GM12864 (cell line): ENCODE measurements around the gene BARD1.

ENCODE experiments used
- DNase-seq: peaks from one replicate; pipeline ENCODE4 v3.0.0-alpha.2; 2011; ENCODE audit warnings: low read depth
- H3K4me3 ChIP-seq: 2 replicates; pipeline ENCODE4 v1.5.1; 2011; ENCODE audit warnings: mild to moderate bottlenecking, low read depth, low read length, control low read depth
- TF ChIP-seq, protein P1 (sequence below): IDR thresholded peaks from 2 replicates; pipeline ENCODE4 v1.5.1; 2011; ENCODE audit warnings: low read depth, mild to moderate bottlenecking, moderate library complexity, low read length, control low read depth, inconsistent platforms; ENCODE audit errors: missing control alignments

BARD1 gene

DNA sequence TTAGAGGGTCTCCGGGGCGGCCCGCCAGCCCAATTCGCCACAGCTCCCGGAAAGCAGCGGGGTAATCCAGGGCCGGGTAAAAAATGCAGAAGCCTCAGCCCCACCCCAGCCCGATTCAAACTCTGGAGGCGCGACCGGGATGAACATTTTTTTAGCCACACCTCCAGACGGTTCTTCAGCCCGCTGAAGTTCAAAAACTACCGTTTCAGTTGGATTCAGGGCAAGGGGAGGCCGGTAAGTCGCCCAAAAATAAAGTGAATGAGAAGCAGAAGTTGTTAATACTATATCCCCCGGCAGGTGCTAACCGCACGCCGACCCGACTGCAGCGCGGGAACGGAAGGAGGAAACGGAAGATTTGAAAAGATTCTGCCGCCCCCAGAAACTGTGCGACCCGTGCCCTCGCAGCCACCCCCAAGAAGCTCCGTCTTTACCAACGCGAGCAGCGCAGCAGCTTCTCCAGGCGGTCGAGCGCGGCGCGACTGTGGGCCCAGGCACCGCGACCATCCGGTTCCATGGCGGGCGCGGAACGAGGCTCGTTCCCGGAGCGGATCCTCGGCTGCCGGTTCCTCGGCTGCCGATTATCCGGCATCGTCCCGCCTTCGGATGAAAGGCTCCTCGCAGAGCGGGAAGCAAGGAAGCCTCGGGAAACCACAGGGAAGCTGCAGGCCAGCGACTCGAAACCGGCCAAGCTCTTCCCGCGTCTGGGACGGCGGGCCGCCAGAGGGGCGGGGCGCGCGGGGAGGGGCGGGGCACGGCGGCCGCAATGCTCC, at the start of gene BARD1:
Gene BARD1 (minus strand): TSS at position 703 of the 770 bp plus-strand sequence. CDS start 114 bp downstream, at position 589.
- H3K4me3 ChIP-seq, result peak within 1 kb of the TSS; percentile 96
- TF ChIP-seq, protein P1, sequence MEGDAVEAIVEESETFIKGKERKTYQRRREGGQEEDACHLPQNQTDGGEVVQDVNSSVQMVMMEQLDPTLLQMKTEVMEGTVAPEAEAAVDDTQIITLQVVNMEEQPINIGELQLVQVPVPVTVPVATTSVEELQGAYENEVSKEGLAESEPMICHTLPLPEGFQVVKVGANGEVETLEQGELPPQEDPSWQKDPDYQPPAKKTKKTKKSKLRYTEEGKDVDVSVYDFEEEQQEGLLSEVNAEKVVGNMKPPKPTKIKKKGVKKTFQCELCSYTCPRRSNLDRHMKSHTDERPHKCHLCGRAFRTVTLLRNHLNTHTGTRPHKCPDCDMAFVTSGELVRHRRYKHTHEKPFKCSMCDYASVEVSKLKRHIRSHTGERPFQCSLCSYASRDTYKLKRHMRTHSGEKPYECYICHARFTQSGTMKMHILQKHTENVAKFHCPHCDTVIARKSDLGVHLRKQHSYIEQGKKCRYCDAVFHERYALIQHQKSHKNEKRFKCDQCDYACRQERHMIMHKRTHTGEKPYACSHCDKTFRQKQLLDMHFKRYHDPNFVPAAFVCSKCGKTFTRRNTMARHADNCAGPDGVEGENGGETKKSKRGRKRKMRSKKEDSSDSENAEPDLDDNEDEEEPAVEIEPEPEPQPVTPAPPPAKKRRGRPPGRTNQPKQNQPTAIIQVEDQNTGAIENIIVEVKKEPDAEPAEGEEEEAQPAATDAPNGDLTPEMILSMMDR, result no peak
- peak; percentile 46 for DNase-seq

DNA sequence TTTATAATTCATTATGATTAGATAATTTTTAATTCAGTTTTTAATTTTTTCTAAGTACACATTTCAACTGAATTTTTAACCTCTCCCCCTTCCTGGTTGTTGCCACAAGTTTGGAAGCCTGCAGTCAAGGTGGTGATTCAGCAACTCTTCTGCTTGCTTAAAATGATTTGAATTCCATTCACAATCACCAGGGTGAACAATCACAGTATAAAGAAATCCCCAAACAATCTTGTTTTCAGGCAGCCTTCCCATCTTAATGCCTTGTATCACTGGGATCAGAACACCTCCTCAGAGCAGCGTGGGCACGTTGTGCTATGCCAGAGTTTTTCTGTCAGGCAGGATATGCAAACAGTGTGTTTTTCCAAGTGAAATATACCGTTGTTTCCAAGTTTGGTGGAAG, 46.7 kb upstream of the BARD1 start:
- DNase-seq, result no peak
- TF ChIP-seq, protein P1, result no peak
- no peak overlapping the region for H3K4me3 ChIP-seq

DNA sequence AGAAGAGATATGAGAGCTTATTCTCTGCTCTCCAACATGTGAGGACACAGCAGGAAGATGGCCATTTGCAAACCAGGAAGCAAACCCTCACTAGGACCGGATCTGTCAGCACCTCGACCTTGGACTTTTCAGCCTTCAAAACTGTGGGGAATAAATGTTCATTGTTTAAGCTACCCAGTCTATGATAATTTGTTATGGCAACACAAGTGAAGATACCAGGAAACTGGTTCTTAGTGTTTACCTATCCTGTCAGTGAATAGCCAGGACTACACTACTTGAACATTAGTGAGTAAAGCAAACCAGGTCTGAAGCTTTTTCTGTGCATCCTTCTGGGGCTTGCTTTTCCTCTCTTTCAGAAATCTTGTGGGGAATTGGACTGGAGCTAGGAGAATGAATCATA, 44.4 kb upstream of the BARD1 start:
- TF ChIP-seq, protein P1, result no peak
- no peak for DNase-seq
- H3K4me3 ChIP-seq, result no peak overlapping the region

DNA sequence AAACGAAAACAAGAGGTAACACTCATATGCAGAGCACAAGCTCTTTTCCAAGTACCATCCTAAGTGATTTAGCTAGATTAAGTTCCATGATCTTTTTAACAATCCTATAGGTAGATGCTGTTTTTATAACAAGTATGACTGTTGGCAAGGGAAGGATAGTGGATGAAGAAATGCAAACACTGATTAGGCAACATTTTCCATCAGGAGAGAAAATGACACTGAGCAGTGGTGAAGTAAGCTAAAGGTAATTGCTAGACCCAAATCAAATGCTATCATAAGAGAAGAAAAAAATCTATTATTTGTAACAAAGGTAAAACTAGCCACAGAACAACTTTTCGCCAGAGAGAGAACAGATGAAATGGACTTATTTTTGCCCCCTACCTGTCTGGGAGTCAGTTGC, 34.3 kb upstream of the BARD1 start:
- TF ChIP-seq, protein P1, result no peak
- no peak overlapping the region for H3K4me3 ChIP-seq
- DNase-seq, result no peak

DNA sequence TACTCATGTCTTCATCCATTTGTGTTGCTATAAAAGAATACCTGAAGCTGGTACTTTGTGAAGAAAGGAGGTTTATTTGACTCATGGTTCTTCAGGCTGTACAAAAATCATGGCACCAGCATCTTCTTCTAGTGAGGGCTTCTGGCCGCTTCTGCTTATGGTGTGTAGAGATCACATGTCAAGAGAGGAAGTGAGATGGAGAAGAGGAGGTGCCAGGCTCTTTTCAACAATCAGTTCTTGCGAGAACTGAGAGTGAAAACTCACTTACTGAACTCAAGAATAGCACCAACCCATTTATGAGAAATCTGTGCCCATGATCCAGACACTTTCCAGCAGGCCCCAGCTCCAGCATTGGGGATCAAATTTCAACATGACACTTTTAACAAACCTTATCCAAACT, 30.0 kb upstream of the BARD1 start:
- H3K4me3 ChIP-seq, result no peak overlapping the region
- TF ChIP-seq, protein P1, result no peak
- DNase-seq, result peak; percentile 12

DNA sequence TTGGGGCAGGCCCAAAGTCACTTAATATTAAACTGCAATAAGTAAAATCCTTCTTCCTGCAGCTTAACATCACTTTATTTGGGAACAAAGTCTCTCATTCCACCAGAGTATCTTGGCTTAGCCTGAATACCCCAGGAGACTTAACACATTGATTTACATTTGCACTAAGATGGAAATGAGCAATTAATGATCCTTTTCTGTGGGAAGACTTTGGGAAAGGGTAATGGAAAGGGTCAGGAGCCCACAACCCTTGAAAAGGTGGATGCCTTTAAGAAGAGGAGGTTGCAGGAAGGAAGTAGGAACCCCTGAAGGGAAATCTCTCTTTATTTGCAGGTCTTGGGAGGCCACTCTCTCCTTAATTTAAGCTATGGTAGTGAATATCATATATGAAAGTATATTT, 28.0 kb upstream of the BARD1 start:
- TF ChIP-seq, protein P1, result no peak
- no peak for DNase-seq
- no peak overlapping the region for H3K4me3 ChIP-seq

DNA sequence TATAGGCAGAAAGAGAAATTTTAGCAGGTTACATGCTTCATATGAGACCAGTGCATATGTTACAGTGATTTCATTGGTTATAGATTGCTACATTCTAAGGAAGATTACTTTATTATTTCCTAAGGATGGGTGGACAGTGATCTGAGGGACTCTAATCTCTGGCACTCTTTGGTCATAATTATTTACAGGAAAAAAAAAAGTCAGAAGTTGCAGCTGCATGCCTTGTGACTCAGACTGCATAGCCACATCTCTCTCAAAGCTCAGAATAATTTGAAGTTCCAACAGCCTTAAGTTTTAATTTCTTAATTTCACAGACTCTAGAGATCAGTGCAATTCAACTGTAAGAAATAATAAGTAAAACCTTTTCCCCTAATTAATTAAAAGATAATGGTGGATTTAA, 27.1 kb upstream of the BARD1 start:
- TF ChIP-seq, protein P1, result no peak
- no peak overlapping the region for H3K4me3 ChIP-seq
- no peak for DNase-seq
